ENCODE results near the gene EMCN.

DNA sequence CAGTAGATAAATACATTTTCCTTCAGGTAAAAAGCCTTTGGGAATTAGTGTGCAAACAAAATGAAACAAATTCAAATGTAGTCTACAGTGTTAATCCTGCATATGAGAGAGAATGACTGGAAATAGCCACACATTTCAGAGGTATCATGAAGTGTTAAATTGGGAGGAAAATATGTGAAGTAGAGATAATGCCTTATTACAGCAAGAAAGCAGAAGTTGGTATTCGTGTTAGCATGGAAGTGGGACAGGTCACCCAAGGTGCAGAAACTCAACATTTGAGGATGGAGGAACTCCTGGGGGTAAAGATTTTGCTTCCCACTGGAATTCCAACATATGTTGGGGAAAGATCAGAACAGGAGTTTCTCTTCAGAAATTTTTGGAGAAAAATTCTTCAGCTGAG lies 51.3 kb downstream of the EMCN start:
- TF ChIP-seq, protein P1, sequence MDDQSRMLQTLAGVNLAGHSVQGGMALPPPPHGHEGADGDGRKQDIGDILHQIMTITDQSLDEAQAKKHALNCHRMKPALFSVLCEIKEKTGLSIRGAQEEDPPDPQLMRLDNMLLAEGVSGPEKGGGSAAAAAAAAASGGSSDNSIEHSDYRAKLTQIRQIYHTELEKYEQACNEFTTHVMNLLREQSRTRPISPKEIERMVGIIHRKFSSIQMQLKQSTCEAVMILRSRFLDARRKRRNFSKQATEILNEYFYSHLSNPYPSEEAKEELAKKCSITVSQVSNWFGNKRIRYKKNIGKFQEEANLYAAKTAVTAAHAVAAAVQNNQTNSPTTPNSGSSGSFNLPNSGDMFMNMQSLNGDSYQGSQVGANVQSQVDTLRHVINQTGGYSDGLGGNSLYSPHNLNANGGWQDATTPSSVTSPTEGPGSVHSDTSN (IDR thresholded peaks at IDR 0.05; ENCODE audit: insufficient replicate concordance, low read depth, low read length): no peak
- TF ChIP-seq EP300 (IDR thresholded peaks at IDR 0.05; ENCODE audit: borderline replicate concordance in 1 of 2, control insufficient read depth in 1 of 2, low read depth in 2 of 2, low read length in 2 of 2) (no peak), POLR2A (IDR thresholded peaks at IDR 0.05; ENCODE audit: low read depth, low read length) (no peak), RCOR1 (conservative IDR thresholded peaks at IDR 0.05; ENCODE audit: low read depth, low read length) (no peak)
